IPS DF 4.7 (cell line): ENCODE measurements around the gene ZNF302.

Experiments used
- DNase-seq: peaks from one replicate; pipeline ENCODE4 v3.0.0-alpha.2; 2013; ENCODE audit warnings: low spot score; ENCODE audit errors: extremely low read depth

Gene ZNF302

GRCh38 chr19:34731964-34732363 is 54.5 kb downstream of the ZNF302 start:
- no peak for DNase-seq

GRCh38 chr19:34732612-34733211 is 55.2 kb downstream of the ZNF302 start:
- DNase-seq, result no peak

GRCh38 chr19:34733266-34733745 is 55.8 kb downstream of the ZNF302 start:
- DNase-seq, result no peak

- DNase-seq, result no peak
Measured at GRCh38 chr19:34733746-34734536, 56.5 kb downstream of the ZNF302 start, which contains the start of gene ZNF181. Gene ZNF181 (plus strand): TSS chr19:34734243. CDS start chr19:34735038, 795 bp downstream.

- DNase-seq, result no peak
Measured at GRCh38 chr19:34734537-34735103, 57.1 kb downstream of the ZNF302 start.
